Peyer's patch (tissue), 4 donors: ENCODE data around the gene GPAT2.
"Not testable (repeated sequence)": the region's sequence is repeated elsewhere in the genome, so short reads cannot be mapped to it uniquely, and the experiment has no call there.

ENCODE experiments used
- CTCF ChIP-seq, 6 experiments: fragments of 450-650 bp in 4 of 6; fragments of 200-600 bp in 2 of 6; sonication (generic) in 1 of 6; IDR thresholded peaks; one replicate each; pipeline ENCODE4 v1.5.1; 2017 to 2019; ENCODE audit warnings: antibody characterized with exemption in 6 of 6, mild to moderate bottlenecking in 3 of 6, moderate library complexity in 1 of 6
- POLR2A ChIP-seq, 2 donors: fragments of 450-650 bp; IDR thresholded peaks; one replicate each; pipeline ENCODE4 v1.5.1; 2017; ENCODE audit warnings: antibody characterized with exemption in 2 of 2, mild to moderate bottlenecking in 2 of 2, moderate library complexity in 2 of 2

DNA sequence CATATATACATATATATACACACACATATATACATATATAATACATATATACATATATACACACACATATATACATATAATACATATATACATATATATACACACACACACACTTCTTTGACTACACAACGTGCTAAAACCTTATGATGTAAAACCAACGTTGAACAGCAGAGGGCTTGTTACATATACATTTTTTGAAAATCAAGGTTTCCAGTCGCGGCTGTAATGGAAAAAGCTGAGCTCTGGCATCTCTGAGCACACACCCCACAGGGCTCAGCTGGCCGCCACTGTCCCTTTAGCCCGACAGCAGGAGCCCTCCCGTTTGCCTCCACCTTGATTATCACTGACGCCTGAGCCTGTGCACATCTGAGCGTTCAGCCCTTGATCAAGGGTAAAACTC lies 719 bp downstream of the GPAT2 start:
- not testable (repeated sequence) for TF ChIP-seq CTCF, POLR2A (IDR thresholded peaks at IDR 0.05)
